GM18520 (cell line): Measurements from ENCODE around the gene POTEJ.
"Not testable (repeated sequence)": the region's sequence is repeated elsewhere in the genome, so short reads cannot be mapped to it uniquely, and the experiment has no call there.

Source experiments
- ATAC-seq: cut with Tn5 transposase; IDR thresholded peaks from one replicate; pipeline ENCODE4 v1.9.1; 2021; ENCODE audit not compliant: unreplicated experiment

The POTEJ gene

GRCh38 chr2:130611140-130611539, at the start of gene POTEJ:
Gene POTEJ, plus strand, starts transcription at chr2:130611440. Its CDS starts 93 bp downstream, at chr2:130611533.
- ATAC-seq = not testable (repeated sequence)

- not testable (repeated sequence) for ATAC-seq
Measured at GRCh38 chr2:130566165-130566564, 45.1 kb upstream of the POTEJ start.

- ATAC-seq = not testable (repeated sequence)
Measured at GRCh38 chr2:130571929-130572328, 39.3 kb upstream of the POTEJ start.

GRCh38 chr2:130574230-130574629, 37.0 kb upstream of the POTEJ start:
- not testable (repeated sequence) for ATAC-seq

GRCh38 chr2:130576209-130576784, 34.9 kb upstream of the POTEJ start:
- not testable (repeated sequence) for ATAC-seq

GRCh38 chr2:130577559-130577958, 33.7 kb upstream of the POTEJ start:
- not testable (repeated sequence) for ATAC-seq

GRCh38 chr2:130579121-130579520, 32.1 kb upstream of the POTEJ start:
- not testable (repeated sequence) for ATAC-seq

GRCh38 chr2:130581491-130581890, 29.7 kb upstream of the POTEJ start:
- ATAC-seq = not testable (repeated sequence)

GRCh38 chr2:130582970-130583369, 28.3 kb upstream of the POTEJ start:
- not testable (repeated sequence) for ATAC-seq

- ATAC-seq = not testable (repeated sequence)
Measured at GRCh38 chr2:130583582-130583981, 27.7 kb upstream of the POTEJ start.

- ATAC-seq = not testable (repeated sequence)
Measured at GRCh38 chr2:130584726-130585125, 26.5 kb upstream of the POTEJ start.

GRCh38 chr2:130588688-130589458, 22.4 kb upstream of the POTEJ start:
- peak; percentile 95 for ATAC-seq

- not testable (repeated sequence) for ATAC-seq
Measured at GRCh38 chr2:130590170-130590841, 20.9 kb upstream of the POTEJ start.

- ATAC-seq = not testable (repeated sequence)
Measured at GRCh38 chr2:130590842-130591359, 20.3 kb upstream of the POTEJ start.

- ATAC-seq = not testable (repeated sequence)
Measured at GRCh38 chr2:130592791-130593414, 18.3 kb upstream of the POTEJ start.

GRCh38 chr2:130594011-130594410, 17.2 kb upstream of the POTEJ start:
- ATAC-seq = not testable (repeated sequence)

GRCh38 chr2:130596757-130597156, 14.5 kb upstream of the POTEJ start:
- ATAC-seq = not testable (repeated sequence)

GRCh38 chr2:130597994-130598393, 13.2 kb upstream of the POTEJ start:
- ATAC-seq = not testable (repeated sequence)

GRCh38 chr2:130598463-130598862, 12.8 kb upstream of the POTEJ start:
- ATAC-seq = not testable (repeated sequence)

GRCh38 chr2:130599393-130599792, 11.8 kb upstream of the POTEJ start, which contains the start of gene CFC1:
Gene CFC1, minus strand, starts transcription at chr2:130599575. Its CDS starts 288 bp downstream, at chr2:130599287.
- not testable (repeated sequence) for ATAC-seq

- ATAC-seq = not testable (repeated sequence)
Measured at GRCh38 chr2:130599926-130600325, 11.3 kb upstream of the POTEJ start.
